AG09319 (cell line): ENCODE data around the gene AADAT.
A peak's percentile ranks its signal among the peaks of the same experiment; 100 is the strongest.

Experiments used
- DNase-seq: peaks from one replicate; pipeline ENCODE4 v3.0.0-alpha.2; 2010; ENCODE audit warnings: low read depth; ENCODE audit errors: extremely low read depth
- TF ChIP-seq, protein P1 (sequence below): IDR thresholded peaks from 2 replicates; pipeline ENCODE4 v1.5.1; 2011; ENCODE audit warnings: low read depth, mild to moderate bottlenecking, inconsistent platforms, low read length, moderate library complexity

AADAT gene

DNA sequence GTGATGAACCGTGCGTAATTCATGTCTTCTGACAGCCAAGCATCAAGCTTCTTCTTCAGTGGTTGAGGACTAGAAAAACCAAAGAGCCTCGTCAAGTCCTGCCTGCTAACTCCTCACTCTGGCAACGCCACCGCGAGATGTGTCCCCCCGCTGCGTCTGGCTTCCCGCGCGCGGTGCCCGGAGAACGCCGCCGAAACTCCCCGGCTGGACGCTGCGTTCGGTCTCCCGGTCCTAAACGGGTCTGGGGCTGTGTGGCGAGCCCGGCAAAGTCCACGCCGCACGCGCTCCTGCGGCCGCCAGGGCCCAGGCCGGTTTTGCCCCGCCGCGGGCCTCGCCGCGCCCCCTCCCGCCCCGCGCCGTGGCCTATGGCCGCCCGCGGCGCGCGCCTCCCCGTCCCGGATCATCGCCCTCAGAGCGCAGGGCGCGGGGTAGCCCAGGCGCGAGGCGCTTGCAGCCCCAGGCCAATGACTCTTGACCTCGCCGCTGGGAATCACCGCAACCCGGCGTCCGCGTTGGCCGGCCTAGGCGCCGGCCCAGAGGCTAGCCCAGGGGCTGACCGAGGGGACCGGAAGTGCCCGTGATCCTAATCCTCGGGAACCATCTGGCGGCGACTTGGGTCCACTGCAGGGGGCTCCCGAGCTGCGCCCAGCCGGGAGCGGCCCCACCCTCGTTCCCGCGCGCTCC is at the start of gene AADAT:
Gene AADAT, minus strand, starts transcription at position 289 of the 684 bp plus-strand sequence. Its CDS starts 266 bp downstream, at position 23.
- DNase-seq = peak; percentile 45
- TF ChIP-seq, protein P1, sequence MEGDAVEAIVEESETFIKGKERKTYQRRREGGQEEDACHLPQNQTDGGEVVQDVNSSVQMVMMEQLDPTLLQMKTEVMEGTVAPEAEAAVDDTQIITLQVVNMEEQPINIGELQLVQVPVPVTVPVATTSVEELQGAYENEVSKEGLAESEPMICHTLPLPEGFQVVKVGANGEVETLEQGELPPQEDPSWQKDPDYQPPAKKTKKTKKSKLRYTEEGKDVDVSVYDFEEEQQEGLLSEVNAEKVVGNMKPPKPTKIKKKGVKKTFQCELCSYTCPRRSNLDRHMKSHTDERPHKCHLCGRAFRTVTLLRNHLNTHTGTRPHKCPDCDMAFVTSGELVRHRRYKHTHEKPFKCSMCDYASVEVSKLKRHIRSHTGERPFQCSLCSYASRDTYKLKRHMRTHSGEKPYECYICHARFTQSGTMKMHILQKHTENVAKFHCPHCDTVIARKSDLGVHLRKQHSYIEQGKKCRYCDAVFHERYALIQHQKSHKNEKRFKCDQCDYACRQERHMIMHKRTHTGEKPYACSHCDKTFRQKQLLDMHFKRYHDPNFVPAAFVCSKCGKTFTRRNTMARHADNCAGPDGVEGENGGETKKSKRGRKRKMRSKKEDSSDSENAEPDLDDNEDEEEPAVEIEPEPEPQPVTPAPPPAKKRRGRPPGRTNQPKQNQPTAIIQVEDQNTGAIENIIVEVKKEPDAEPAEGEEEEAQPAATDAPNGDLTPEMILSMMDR = peak; percentile 74

DNA sequence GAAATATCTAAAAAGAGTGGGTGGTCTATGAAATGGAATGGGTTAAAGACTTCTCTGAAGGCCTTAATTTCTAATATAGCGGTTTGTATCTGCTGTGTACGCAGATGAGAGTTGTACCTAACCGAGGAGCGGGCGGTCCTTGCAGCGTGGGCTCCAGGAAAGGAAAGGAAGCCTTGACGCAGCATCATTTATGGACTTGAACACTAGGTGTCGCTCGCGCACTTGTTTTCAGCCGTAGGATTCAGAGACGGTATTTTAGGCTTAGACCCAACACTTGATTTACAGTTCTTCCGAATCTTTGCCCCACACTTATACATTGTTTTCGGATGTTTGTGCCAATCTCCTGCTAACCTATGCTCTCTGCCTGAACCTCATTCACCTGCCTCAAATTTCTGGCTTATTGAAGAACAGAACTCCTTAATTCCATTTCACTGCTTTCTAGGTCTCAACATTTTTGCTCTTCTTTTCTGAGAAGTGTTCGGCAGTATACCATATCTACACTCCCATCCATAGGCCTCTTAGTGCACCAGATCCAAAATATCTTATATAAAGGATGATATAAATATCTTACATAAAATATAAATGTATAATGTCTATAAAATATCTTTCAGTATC is 48.9 kb upstream of the AADAT start:
- peak; percentile 45 for DNase-seq
- TF ChIP-seq, protein P1 = peak; percentile 88

DNA sequence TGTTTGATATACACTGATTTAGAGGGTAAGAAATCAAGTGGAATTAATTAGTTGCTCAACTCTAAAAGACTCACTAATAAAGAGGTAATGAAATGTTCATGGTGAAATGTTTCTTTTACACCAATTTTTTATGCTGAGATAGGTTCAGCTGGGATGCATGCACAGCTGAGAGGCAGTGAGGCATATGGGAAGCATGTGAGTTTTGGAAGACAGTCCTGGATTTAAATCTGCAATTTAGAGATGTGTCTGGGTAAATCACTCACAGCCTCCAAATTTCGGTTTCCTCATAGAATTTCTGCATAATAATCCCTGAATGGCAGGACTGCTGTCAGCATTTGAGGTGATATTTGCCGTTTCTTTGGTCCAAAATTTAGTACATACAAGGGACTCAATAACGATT is 48.2 kb upstream of the AADAT start:
- no peak for DNase-seq
- TF ChIP-seq, protein P1 = no peak

DNA sequence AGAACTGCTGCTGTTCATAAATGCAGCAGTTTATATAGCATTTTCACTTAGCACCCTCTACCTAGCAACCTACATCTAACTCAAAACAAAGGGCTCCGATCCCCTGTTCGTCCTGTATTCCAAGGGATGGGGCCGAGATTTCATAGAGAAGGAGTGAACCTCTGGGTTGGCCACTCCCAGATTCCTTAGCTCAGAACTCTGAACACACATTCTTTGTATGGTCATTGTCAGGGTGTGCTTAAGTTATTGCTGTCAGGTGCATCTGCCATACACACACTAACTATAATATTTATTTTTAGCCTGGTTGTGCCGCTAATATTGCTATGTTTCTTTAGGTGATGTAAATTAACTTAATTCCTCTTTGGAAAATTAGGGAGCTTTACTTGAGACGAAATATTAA is 47.7 kb upstream of the AADAT start:
- TF ChIP-seq, protein P1 = no peak
- DNase-seq = no peak

DNA sequence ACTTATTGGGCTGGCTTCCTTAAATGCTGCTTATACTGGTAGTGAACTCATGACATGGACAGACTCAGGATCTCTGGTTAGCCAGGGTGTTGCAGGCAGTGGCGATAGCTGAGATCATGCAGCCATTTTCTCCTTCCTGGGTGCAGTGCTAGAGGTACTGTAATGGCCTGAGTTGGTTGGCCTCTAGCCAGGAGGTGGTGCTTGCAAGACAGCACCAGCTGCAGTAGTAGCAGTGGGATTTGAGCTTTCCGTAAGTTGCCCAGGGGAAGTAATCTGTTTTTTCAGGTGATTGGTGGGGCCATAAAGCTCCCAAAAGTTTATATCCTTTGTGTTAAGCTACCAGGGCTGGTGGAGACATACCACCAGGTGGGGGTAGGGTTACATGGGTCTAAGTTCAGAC is 45.1 kb upstream of the AADAT start:
- TF ChIP-seq, protein P1 = no peak
- no peak for DNase-seq

DNA sequence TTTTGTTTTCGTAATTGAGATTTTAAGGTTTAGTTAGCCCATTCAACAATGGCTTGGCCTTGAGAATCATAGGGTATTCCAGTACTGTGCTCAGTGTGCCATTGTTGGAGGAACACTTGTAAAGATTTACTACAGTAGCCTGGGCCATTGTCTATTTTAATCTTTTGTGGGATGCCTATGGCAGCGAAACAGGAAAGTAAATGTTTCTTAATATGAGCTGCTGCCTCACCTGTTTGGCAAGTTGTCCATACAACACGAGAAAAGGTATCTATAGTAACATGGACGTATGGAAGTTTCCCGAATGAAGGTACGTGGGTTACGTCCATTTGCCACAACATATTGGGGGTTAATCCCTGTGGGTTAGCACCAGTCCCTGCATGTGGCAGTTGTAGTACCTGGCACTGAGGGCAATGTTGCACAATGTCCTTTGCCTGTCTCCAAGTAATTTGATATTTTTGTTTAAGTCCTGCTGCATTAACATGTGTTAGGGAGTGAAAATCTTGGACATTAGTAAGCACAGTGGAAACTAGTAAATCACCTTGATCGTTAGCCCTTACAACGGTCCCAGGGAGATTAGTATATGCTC is 38.6 kb upstream of the AADAT start:
- no peak for DNase-seq
- TF ChIP-seq, protein P1 = no peak

DNA sequence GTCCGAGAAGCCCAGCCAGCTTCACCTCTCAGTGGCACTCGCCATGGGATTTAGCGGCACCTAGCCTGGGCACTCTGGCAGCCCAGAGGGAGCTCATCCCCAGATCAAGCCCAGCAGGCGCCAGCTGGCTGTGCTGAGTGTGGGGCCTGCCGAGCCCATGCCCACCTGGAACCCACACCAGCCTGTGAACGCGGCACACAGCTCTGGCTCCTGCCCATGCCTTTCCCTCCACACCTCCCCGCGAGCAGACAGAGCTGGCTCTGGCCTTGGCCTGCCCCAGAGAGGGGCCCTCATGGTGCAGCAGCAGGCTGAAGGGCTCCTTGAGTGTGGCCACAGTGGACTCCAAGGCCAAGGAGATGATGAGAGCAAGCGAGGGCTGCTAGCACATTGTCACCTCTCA is 38.0 kb upstream of the AADAT start:
- TF ChIP-seq, protein P1 = no peak
- DNase-seq = no peak
